ENCODE data around the gene SOS2. TPM values are rescaled to one million over a fixed set of nuclear protein-coding genes. Genes with fewer than 3 reads are reported as not detected.

SOS2 gene
- total RNA-seq, 1 donor from 2014 or later = 52.4 TPM

- intact Hi-C loops (cut with DNase I) = no loop called here
- ATAC-seq (no peak), DNase-seq (ENCODE audit: low spot score) (no peak)
These were observed 108.3 kb downstream of the SOS2 start for GRCh38 chr14:50123062-50123461.

- intact Hi-C loops (cut with DNase I) = no loop called here
- no peak for ATAC-seq
- no peak for DNase-seq (ENCODE audit: low spot score)
These were observed 109.1 kb downstream of the SOS2 start for GRCh38 chr14:50122291-50122690.

GRCh38 chr14:50121486-50121885 is 109.9 kb downstream of the SOS2 start:
- intact Hi-C loops (cut with DNase I) = no loop called here
- ATAC-seq (no peak), DNase-seq (ENCODE audit: low spot score) (no peak)

GRCh38 chr14:50117456-50117855 is 113.9 kb downstream of the SOS2 start:
- ATAC-seq = no peak
- intact Hi-C loops (cut with DNase I) = no loop called here
- DNase-seq (ENCODE audit: low spot score) = no peak

- intact Hi-C loops (cut with DNase I) = no loop called here
- DNase-seq (ENCODE audit: low spot score) (no peak), ATAC-seq (peak; percentile 6)
These were observed 114.4 kb downstream of the SOS2 start for GRCh38 chr14:50116966-50117365.

- intact Hi-C loops (cut with DNase I) = no loop called here
- peak; percentile 100 for ATAC-seq
- DNase-seq (ENCODE audit: low spot score) = peak; percentile 96
These were observed 115.0 kb downstream of the SOS2 start, which contains the start of gene VCPKMT for GRCh38 chr14:50116181-50116956. TSS of gene VCPKMT (minus strand) at chr14:50116572. CDS start at chr14:50116552, 20 bp downstream.

- ATAC-seq = no peak
- no peak for DNase-seq (ENCODE audit: low spot score)
- intact Hi-C loops (cut with DNase I) = no loop called here
These were observed 117.9 kb downstream of the SOS2 start for GRCh38 chr14:50113381-50114035.

GRCh38 chr14:50110323-50111037 is 120.9 kb downstream of the SOS2 start:
- DNase-seq (ENCODE audit: low spot score) (no peak), ATAC-seq (no peak)
- intact Hi-C loops (cut with DNase I) = no loop called here

GRCh38 chr14:50109342-50109741 is 122.0 kb downstream of the SOS2 start:
- ATAC-seq (no peak), DNase-seq (ENCODE audit: low spot score) (no peak)
- intact Hi-C loops (cut with DNase I) = loop anchor here (10.0 kb wide), 1 partner anchor 235 kb away; no protein-coding TSS in a partner anchor

- no peak for ATAC-seq
- intact Hi-C loops (cut with DNase I) = loop anchor here (10.0 kb wide), 1 partner anchor 233 kb away; no protein-coding TSS in a partner anchor
- DNase-seq (ENCODE audit: low spot score) = no peak
These were observed 123.5 kb downstream of the SOS2 start for GRCh38 chr14:50107850-50108249.

GRCh38 chr14:50106178-50106577 is 125.2 kb downstream of the SOS2 start:
- intact Hi-C loops (cut with DNase I) = loop anchor here (10.0 kb wide), 1 partner anchor 231 kb away; no protein-coding TSS in a partner anchor
- DNase-seq (ENCODE audit: low spot score) (no peak), ATAC-seq (no peak)

GRCh38 chr14:50103558-50103957 is 127.8 kb downstream of the SOS2 start:
- intact Hi-C loops (cut with DNase I) = loop anchor here (10.0 kb wide), 1 partner anchor 229 kb away; no protein-coding TSS in a partner anchor
- DNase-seq (ENCODE audit: low spot score) (no peak), ATAC-seq (no peak)

GRCh38 chr14:50101417-50101816 is 130.0 kb downstream of the SOS2 start:
- DNase-seq (ENCODE audit: low spot score) (no peak), ATAC-seq (no peak)
- intact Hi-C loops (cut with DNase I) = loop anchor here (10.0 kb wide), 1 partner anchor 227 kb away; no protein-coding TSS in a partner anchor

- intact Hi-C loops (cut with DNase I) = loop anchor here (10.0 kb wide), 1 partner anchor 226 kb away; no protein-coding TSS in a partner anchor
- ATAC-seq (no peak), DNase-seq (ENCODE audit: low spot score) (no peak)
These were observed 130.6 kb downstream of the SOS2 start for GRCh38 chr14:50100805-50101204.

- ATAC-seq (no peak), DNase-seq (ENCODE audit: low spot score) (no peak)
- intact Hi-C loops (cut with DNase I) = no loop called here
These were observed 132.0 kb downstream of the SOS2 start for GRCh38 chr14:50099335-50099734.

GRCh38 chr14:50095895-50096294 is 135.5 kb downstream of the SOS2 start:
- DNase-seq (ENCODE audit: low spot score) (no peak), ATAC-seq (no peak)
- intact Hi-C loops (cut with DNase I) = no loop called here

GRCh38 chr14:50094056-50094755 is 137.2 kb downstream of the SOS2 start:
- DNase-seq (ENCODE audit: low spot score) (no peak), ATAC-seq (no peak)
- intact Hi-C loops (cut with DNase I) = no loop called here

GRCh38 chr14:50093496-50093895 is 137.9 kb downstream of the SOS2 start:
- ATAC-seq (no peak), DNase-seq (ENCODE audit: low spot score) (no peak)
- intact Hi-C loops (cut with DNase I) = no loop called here

- ATAC-seq (no peak), DNase-seq (ENCODE audit: low spot score) (no peak)
- intact Hi-C loops (cut with DNase I) = no loop called here
These were observed 139.3 kb downstream of the SOS2 start for GRCh38 chr14:50092006-50092555.
